IMR-90 (cell line): ENCODE results near the gene SBF2.

Experiments used
- BHLHE40 ChIP-seq: fragments of 150-350 bp; IDR thresholded peaks from 2 replicates; pipeline ENCODE4 v1.6.1; 2016; ENCODE audit warnings: mild to moderate bottlenecking, low read depth, low read length
- CTCF ChIP-seq: conservative IDR thresholded peaks from 2 replicates; pipeline ENCODE4 v1.5.1; 2012; ENCODE audit warnings: mild to moderate bottlenecking, low read depth, low read length, improper control_type of control experiment
- MAFK ChIP-seq: IDR thresholded peaks from 2 replicates; pipeline ENCODE4 v1.6.1; 2012; ENCODE audit warnings: low read depth, low read length, improper control_type of control experiment
- NFE2L2 ChIP-seq: fragments of 150-350 bp; IDR thresholded peaks from 2 replicates; pipeline ENCODE4 v1.6.1; 2016; ENCODE audit warnings: low read depth, mild to moderate bottlenecking, low read length
- POLR2A ChIP-seq: IDR thresholded peaks from 2 replicates; pipeline ENCODE4 v1.6.1; 2012; ENCODE audit warnings: mild to moderate bottlenecking, low read depth, low read length
- RAD21 ChIP-seq: IDR thresholded peaks from 2 replicates; pipeline ENCODE4 v1.6.1; 2012; ENCODE audit warnings: low read length, improper control_type of control experiment
- RCOR1 ChIP-seq: IDR thresholded peaks from 2 replicates; pipeline ENCODE4 v1.6.1; 2012; ENCODE audit warnings: mild to moderate bottlenecking, low read length, improper control_type of control experiment; ENCODE audit not compliant: insufficient replicate concordance
- RFX5 ChIP-seq: IDR thresholded peaks from 2 replicates; pipeline ENCODE4 v1.8.0; 2012; ENCODE audit warnings: low read depth, mild to moderate bottlenecking, low read length, moderate library complexity
- USF2 ChIP-seq: fragments of 150-350 bp; IDR thresholded peaks from 2 replicates; pipeline ENCODE4 v1.6.1; 2017; ENCODE audit warnings: mild to moderate bottlenecking, antibody characterized with exemption, low read length, low read depth

GRCh38 chr11:9886595-9886994, 407.4 kb downstream of the SBF2 start:
- TF ChIP-seq CTCF (no peak), RAD21 (no peak), POLR2A (no peak), RFX5 (no peak), NFE2L2 (no peak), MAFK (no peak), USF2 (no peak), RCOR1 (no peak), BHLHE40 (no peak)
